ENCODE results near the gene CD164.

DNA sequence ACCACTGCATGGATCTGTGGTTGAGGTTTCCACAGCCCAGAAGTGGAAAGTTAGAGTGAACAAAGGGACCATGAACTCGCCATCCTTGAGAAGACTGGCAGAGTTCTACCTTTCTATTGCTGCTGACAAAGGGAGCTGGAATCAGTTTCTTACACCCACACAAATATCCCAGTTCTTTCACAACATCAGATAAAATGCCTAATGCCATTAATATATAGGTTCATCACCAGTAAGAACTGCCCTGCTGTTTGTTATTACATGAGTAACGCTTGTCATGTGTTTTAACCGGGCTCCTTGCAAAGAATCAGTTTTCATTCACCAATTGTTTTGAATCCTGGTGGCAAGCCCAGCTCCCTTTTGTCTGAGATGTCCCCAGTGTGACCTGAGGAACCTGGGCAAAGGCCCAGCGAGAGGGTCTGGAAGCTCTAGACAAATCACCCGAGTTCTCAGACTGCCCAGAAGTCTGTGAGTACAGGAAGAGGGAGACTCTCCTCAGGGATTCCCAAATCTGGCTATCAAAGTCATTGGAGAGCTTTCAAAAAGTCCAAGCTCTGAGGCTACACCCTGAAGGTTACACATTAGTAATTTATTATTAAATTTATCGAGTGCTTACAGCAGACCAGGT is 7.5 kb upstream of the CD164 start:
- TF ChIP-seq POLR2A (IDR thresholded peaks at IDR 0.05; ENCODE audit: low read depth, low read length) = no peak
- TF ChIP-seq POLR2AphosphoS5 (IDR thresholded peaks at IDR 0.05; ENCODE audit: low read depth, low read length) = no peak

All from GM12892 (cell line).